Stimulated activated CD4-positive, alpha-beta T cell treated with anti-CD3 and anti-CD28 coated beads, Interleukin-12 subunit alpha, Interleukin-12 subunit beta, amount 100 ng/mL, for 48 hours (primary cell): Measurements from ENCODE around the gene SURF6.
"Not testable (repeated sequence)": the region's sequence is repeated elsewhere in the genome, so short reads cannot be mapped to it uniquely, and the experiment has no call there.

Source experiments
- DNase-seq, 3 donors: peaks; one replicate each; pipeline ENCODE4 v3.0.0-alpha.2; 2020; ENCODE audit warnings: low read depth in 2 of 3, low spot score in 1 of 3

The SURF6 gene

GRCh38 chr9:133348718-133349573, 13.0 kb upstream of the SURF6 start:
- no peak for DNase-seq

- DNase-seq, result peak; percentile 90 to 91 (median 90)
Observed at GRCh38 chr9:133347985-133348717, 12.2 kb upstream of the SURF6 start, which contains the start of the genes MED22 and RPL7A. MED22 (minus strand) TSS chr9:133348131; CDS start chr9:133346662, 1,469 bp downstream. RPL7A (plus strand) TSS chr9:133348218; CDS start chr9:133348244, 26 bp downstream.

- DNase-seq, result no peak
Observed at GRCh38 chr9:133347515-133347984, 11.6 kb upstream of the SURF6 start.

- no peak for DNase-seq
Observed at GRCh38 chr9:133346021-133346785, 10.2 kb upstream of the SURF6 start.

GRCh38 chr9:133345596-133345995, 9.6 kb upstream of the SURF6 start:
- DNase-seq, result no peak

- no peak for DNase-seq
Observed at GRCh38 chr9:133344979-133345378, 9.0 kb upstream of the SURF6 start.

GRCh38 chr9:133344071-133344470, 8.1 kb upstream of the SURF6 start:
- DNase-seq, result no peak

- DNase-seq, result no peak
Observed at GRCh38 chr9:133342570-133342969, 6.6 kb upstream of the SURF6 start.

- no peak for DNase-seq
Observed at GRCh38 chr9:133342069-133342406, 6.0 kb upstream of the SURF6 start.

GRCh38 chr9:133341369-133342068, 5.5 kb upstream of the SURF6 start:
- no peak for DNase-seq

- DNase-seq, result no peak
Observed at GRCh38 chr9:133340916-133341315, 4.9 kb upstream of the SURF6 start.

- DNase-seq, result no peak
Observed at GRCh38 chr9:133340256-133340655, 4.3 kb upstream of the SURF6 start.

- DNase-seq, result no peak
Observed at GRCh38 chr9:133339641-133340040, 3.7 kb upstream of the SURF6 start.

- DNase-seq, result not testable (repeated sequence)
Observed at GRCh38 chr9:133334888-133335287, 1.1 kb downstream of the SURF6 start.

- DNase-seq, result no peak
Observed at GRCh38 chr9:133334161-133334560, 1.8 kb downstream of the SURF6 start.

GRCh38 chr9:133333566-133333965, 2.4 kb downstream of the SURF6 start:
- no peak for DNase-seq

GRCh38 chr9:133333011-133333410, 3.0 kb downstream of the SURF6 start:
- DNase-seq, result no peak

GRCh38 chr9:133332381-133332730, 3.6 kb downstream of the SURF6 start:
- DNase-seq, result no peak

GRCh38 chr9:133331641-133332380, 4.2 kb downstream of the SURF6 start:
- no peak for DNase-seq

GRCh38 chr9:133331221-133331620, 4.8 kb downstream of the SURF6 start:
- no peak for DNase-seq
